BE2C (cell line): ENCODE measurements around the gene TAF11L10.
"Not testable (repeated sequence)": the region's sequence is repeated elsewhere in the genome, so short reads cannot be mapped to it uniquely, and the experiment has no call there.

ENCODE experiments used
- DNase-seq: peaks from one replicate; pipeline ENCODE4 v3.0.0-alpha.2; 2020
- H3K27me3 ChIP-seq: fragments of 250-450 bp; sonication (Bioruptor Pico); 2 replicates; pipeline ENCODE4 v1.5.1; 2020; ENCODE audit warnings: mild to moderate bottlenecking
- H3K36me3 ChIP-seq: fragments of 250-450 bp; sonication (Bioruptor Pico); 2 replicates; pipeline ENCODE4 v1.5.1; 2020; ENCODE audit warnings: mild to moderate bottlenecking
- H3K4me1 ChIP-seq: fragments of 250-450 bp; sonication (Bioruptor Pico); 2 replicates; pipeline ENCODE4 v1.5.1; 2020
- H3K4me3 ChIP-seq: 2 replicates; pipeline ENCODE4 v1.5.1; 2011; ENCODE audit warnings: low read depth, low read length
- H3K9me3 ChIP-seq: fragments of 250-450 bp; sonication (Bioruptor Pico); 2 replicates; pipeline ENCODE4 v1.5.1; 2020
- CTCF ChIP-seq: IDR thresholded peaks from 2 replicates; pipeline ENCODE4 v1.5.1; 2012; ENCODE audit warnings: mild to moderate bottlenecking, low read depth, low read length

TAF11L10 gene

GRCh38 chr5:17604951-17605350 lies 7.3 kb upstream of the TAF11L10 start:
- Histone ChIP-seq H3K4me1 (no peaks in the 10 kb centered on the region), H3K36me3 (no peaks in the 10 kb centered on the region), H3K27me3 (no peaks in the 10 kb centered on the region), H3K9me3 (no peaks in the 10 kb centered on the region), H3K4me3 (no peak overlapping the region)
- DNase-seq: no peak
- no peak for TF ChIP-seq CTCF

GRCh38 chr5:17603880-17604279 lies 6.3 kb upstream of the TAF11L10 start, which contains the start of gene TAF11L11:
TAF11L11 (plus strand) TSS chr5:17604183.
- not testable (repeated sequence) for H3K9me3 ChIP-seq, H3K4me1 ChIP-seq, DNase-seq, H3K4me3 ChIP-seq, H3K27me3 ChIP-seq, H3K36me3 ChIP-seq

- H3K9me3 ChIP-seq, H3K36me3 ChIP-seq, H3K4me3 ChIP-seq, H3K4me1 ChIP-seq, DNase-seq, H3K27me3 ChIP-seq: not testable (repeated sequence)
Measured at GRCh38 chr5:17594255-17594654, 3.4 kb downstream of the TAF11L10 start, which contains the start of gene TAF11L9. TAF11L9 (minus strand) TSS chr5:17594394.

GRCh38 chr5:17590860-17591259 lies 6.8 kb downstream of the TAF11L10 start, which contains the start of gene TAF11L8:
TAF11L8 (minus strand) TSS chr5:17590960.
- DNase-seq, H3K9me3 ChIP-seq, H3K27me3 ChIP-seq, H3K4me1 ChIP-seq, H3K36me3 ChIP-seq, H3K4me3 ChIP-seq: not testable (repeated sequence)

GRCh38 chr5:17585658-17586057 lies 12.0 kb downstream of the TAF11L10 start, which contains the start of gene TAF11L7:
TAF11L7 (minus strand) TSS chr5:17585758.
- not testable (repeated sequence) for H3K9me3 ChIP-seq, H3K36me3 ChIP-seq, DNase-seq, H3K27me3 ChIP-seq, H3K4me1 ChIP-seq, H3K4me3 ChIP-seq
